HG03025 (cell line): ENCODE results near the gene SAMD5.

Experiments
- ATAC-seq: cut with Tn5 transposase; IDR thresholded peaks from one replicate; pipeline ENCODE4 v1.9.1; 2021; ENCODE audit warnings: mild to moderate bottlenecking, moderate library complexity; ENCODE audit not compliant: unreplicated experiment, low FRiP score

The SAMD5 gene

DNA sequence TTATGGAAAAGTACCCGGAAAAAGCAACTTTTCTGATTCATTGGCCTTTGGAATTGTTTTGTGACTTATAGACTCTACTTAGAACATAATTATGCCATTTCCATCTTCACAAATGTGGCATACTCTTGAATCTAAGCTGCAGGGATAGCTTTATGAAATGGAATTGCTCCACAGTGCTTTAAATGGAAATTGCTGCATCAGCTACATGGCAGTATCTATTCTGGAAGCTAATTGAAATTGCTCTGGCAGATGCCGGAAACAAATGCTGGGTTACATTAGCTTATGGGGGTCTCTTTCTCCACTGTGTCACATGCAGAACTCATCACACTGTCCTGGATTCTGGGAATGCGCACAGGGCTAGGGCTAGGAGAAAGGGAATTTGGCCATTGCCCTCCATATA lies 108.9 kb downstream of the SAMD5 start:
- ATAC-seq: no peak

DNA sequence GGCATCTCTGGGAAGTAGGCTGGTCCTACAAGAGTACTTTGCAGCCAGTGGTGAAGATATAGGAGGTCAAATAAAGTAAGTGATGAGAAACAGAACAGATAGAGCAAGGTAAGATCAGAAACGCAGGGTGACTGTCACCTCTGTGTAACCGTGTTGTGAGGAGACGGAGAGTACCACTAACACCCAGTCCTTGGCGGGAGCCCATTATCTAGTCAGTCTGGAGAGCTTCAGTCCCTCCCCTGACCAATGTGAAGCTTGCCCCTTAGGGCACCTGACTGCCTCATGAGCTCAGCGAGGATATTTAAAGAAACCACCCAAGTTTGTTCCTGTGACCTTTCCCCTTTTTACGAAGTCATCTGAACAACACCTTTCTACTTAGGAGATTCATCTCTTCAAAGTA lies 110.0 kb downstream of the SAMD5 start:
- no peak for ATAC-seq

GRCh38 chr6:147618927-147619326 lies 110.4 kb downstream of the SAMD5 start:
- no peak for ATAC-seq
